ENCODE measurements around the gene TNNT2.
A peak's percentile ranks its signal among the peaks of the same experiment; 100 is the strongest.

Gene TNNT2

GRCh38 chr1:201377611-201378092 lies at the start of gene TNNT2:
TNNT2 (minus strand) TSS chr1:201377680; CDS start chr1:201373254, 4,426 bp downstream.
- no peak for DNase-seq
- in situ Hi-C loops (cut with MboI; ENCODE audit: low pct_unique_long_range_greater_than_20kb, low sequenced_read_pairs) = no loop called here

- DNase-seq = no peak
- in situ Hi-C loops (cut with MboI; ENCODE audit: low pct_unique_long_range_greater_than_20kb, low sequenced_read_pairs) = no loop called here
Observed at GRCh38 chr1:201426479-201427310, 49.2 kb upstream of the TNNT2 start.

- in situ Hi-C loops (cut with MboI; ENCODE audit: low pct_unique_long_range_greater_than_20kb, low sequenced_read_pairs) = no loop called here
- no peak for DNase-seq
Observed at GRCh38 chr1:201424146-201424545, 46.7 kb upstream of the TNNT2 start.

- no peak for DNase-seq
- in situ Hi-C loops (cut with MboI; ENCODE audit: low pct_unique_long_range_greater_than_20kb, low sequenced_read_pairs) = no loop called here
Observed at GRCh38 chr1:201423655-201424054, 46.2 kb upstream of the TNNT2 start.

- no peak for DNase-seq
- in situ Hi-C loops (cut with MboI; ENCODE audit: low pct_unique_long_range_greater_than_20kb, low sequenced_read_pairs) = no loop called here
Observed at GRCh38 chr1:201422436-201423030, 45.1 kb upstream of the TNNT2 start.

- DNase-seq = no peak
- in situ Hi-C loops (cut with MboI; ENCODE audit: low pct_unique_long_range_greater_than_20kb, low sequenced_read_pairs) = no loop called here
Observed at GRCh38 chr1:201422026-201422425, 44.5 kb upstream of the TNNT2 start.

GRCh38 chr1:201421041-201421440 lies 43.6 kb upstream of the TNNT2 start:
- in situ Hi-C loops (cut with MboI; ENCODE audit: low pct_unique_long_range_greater_than_20kb, low sequenced_read_pairs) = no loop called here
- no peak for DNase-seq

- no peak for DNase-seq
- in situ Hi-C loops (cut with MboI; ENCODE audit: low pct_unique_long_range_greater_than_20kb, low sequenced_read_pairs) = no loop called here
Observed at GRCh38 chr1:201420608-201421002, 43.1 kb upstream of the TNNT2 start.

- in situ Hi-C loops (cut with MboI; ENCODE audit: low pct_unique_long_range_greater_than_20kb, low sequenced_read_pairs) = no loop called here
- no peak for DNase-seq
Observed at GRCh38 chr1:201419746-201420607, 42.5 kb upstream of the TNNT2 start.

- no peak for DNase-seq
- in situ Hi-C loops (cut with MboI; ENCODE audit: low pct_unique_long_range_greater_than_20kb, low sequenced_read_pairs) = no loop called here
Observed at GRCh38 chr1:201419256-201419655, 41.8 kb upstream of the TNNT2 start.

- in situ Hi-C loops (cut with MboI; ENCODE audit: low pct_unique_long_range_greater_than_20kb, low sequenced_read_pairs) = no loop called here
- DNase-seq = no peak
Observed at GRCh38 chr1:201418461-201418860, 41.0 kb upstream of the TNNT2 start.

- DNase-seq = no peak
- in situ Hi-C loops (cut with MboI; ENCODE audit: low pct_unique_long_range_greater_than_20kb, low sequenced_read_pairs) = no loop called here
Observed at GRCh38 chr1:201414051-201414738, 36.7 kb upstream of the TNNT2 start.

GRCh38 chr1:201411292-201411691 lies 33.8 kb upstream of the TNNT2 start:
- in situ Hi-C loops (cut with MboI; ENCODE audit: low pct_unique_long_range_greater_than_20kb, low sequenced_read_pairs) = no loop called here
- no peak for DNase-seq

- in situ Hi-C loops (cut with MboI; ENCODE audit: low pct_unique_long_range_greater_than_20kb, low sequenced_read_pairs) = no loop called here
- no peak for DNase-seq
Observed at GRCh38 chr1:201409440-201409839, 32.0 kb upstream of the TNNT2 start.

- DNase-seq = no peak
- in situ Hi-C loops (cut with MboI; ENCODE audit: low pct_unique_long_range_greater_than_20kb, low sequenced_read_pairs) = no loop called here
Observed at GRCh38 chr1:201408834-201409200, 31.3 kb upstream of the TNNT2 start.

GRCh38 chr1:201408176-201408833 lies 30.8 kb upstream of the TNNT2 start:
- in situ Hi-C loops (cut with MboI; ENCODE audit: low pct_unique_long_range_greater_than_20kb, low sequenced_read_pairs) = no loop called here
- DNase-seq = peak; percentile 75

- in situ Hi-C loops (cut with MboI; ENCODE audit: low pct_unique_long_range_greater_than_20kb, low sequenced_read_pairs) = no loop called here
- no peak for DNase-seq
Observed at GRCh38 chr1:201406831-201407406, 29.4 kb upstream of the TNNT2 start.

GRCh38 chr1:201405484-201405831 lies 28.0 kb upstream of the TNNT2 start:
- in situ Hi-C loops (cut with MboI; ENCODE audit: low pct_unique_long_range_greater_than_20kb, low sequenced_read_pairs) = no loop called here
- DNase-seq = no peak

All from KBM-7 (cell line).